ENCODE data around the gene AMY1C.
"Not testable (repeated sequence)": the region's sequence is repeated elsewhere in the genome, so short reads cannot be mapped to it uniquely, and the experiment has no call there.

- not testable (repeated sequence) for TF ChIP-seq CTCF, POLR2A (IDR thresholded peaks at IDR 0.05)
Observed at GRCh38 chr1:103749598-103749997, at the start of gene AMY1C.
